ENCODE data around the gene SERPINA4. TPM values are rescaled to one million over a fixed set of nuclear protein-coding genes. Genes with fewer than 3 reads are reported as not detected.

The SERPINA4 gene
- total RNA-seq, 1 experiment from 2014 or later: 0.17 TPM

DNA sequence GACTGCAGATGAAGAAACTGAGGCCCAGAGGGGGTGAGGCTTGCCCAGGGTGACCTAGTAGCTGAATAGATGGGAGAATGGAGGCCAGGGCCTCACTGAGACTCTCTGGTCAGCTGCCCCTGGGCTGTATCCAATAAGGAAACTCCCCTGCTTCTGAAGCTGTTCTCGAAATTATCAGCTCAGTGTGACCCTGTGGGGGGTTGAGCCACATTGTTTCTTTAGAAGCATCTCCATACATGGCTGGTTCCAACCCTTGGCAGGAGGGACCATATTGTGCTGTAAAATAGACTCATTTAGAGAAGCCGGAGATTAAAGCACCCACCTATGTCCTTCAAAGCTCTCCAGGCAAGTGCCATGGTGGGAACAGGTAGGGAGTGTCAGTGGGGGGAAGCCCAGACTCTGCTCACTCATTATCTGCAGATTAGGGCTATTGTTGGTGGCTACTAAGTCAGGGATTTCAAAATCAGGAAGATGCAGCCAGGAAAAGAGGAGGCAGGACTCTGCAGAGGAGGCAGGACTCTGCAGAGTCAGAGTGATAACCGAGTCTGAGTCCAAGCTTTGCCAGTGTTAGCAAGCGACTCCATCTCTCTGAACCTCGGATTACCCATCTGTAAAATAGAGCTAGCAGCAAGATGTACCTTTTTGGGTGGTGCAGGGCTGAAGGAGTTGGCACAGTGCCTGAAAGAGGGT, 23.5 kb downstream of the SERPINA4 start:
- H3K79me2 ChIP-seq (ENCODE audit: insufficient read depth, low read length): no peaks in the 10 kb centered on the region
- no peak overlapping the region for H3K27ac ChIP-seq (ENCODE audit: low read depth, low read length)
- H3K4me3 ChIP-seq (replicated peaks in 1 of 2; ENCODE audit: low read depth in 1 of 2, low read length in 2 of 2): no peak overlapping the region
- H3K4me2 ChIP-seq (ENCODE audit: low read length): no peak overlapping the region
- H3K9me3 ChIP-seq (ENCODE audit: control insufficient read depth in 1 of 2, insufficient read depth in 1 of 2, low read depth in 1 of 2, low read length in 2 of 2): no peaks in the 10 kb centered on the region
- no peaks in the 10 kb centered on the region for H3K27me3 ChIP-seq (ENCODE audit: insufficient read depth, low read length)
- no peak for TF ChIP-seq ZFX (IDR thresholded peaks at IDR 0.05)
- TF ChIP-seq ZNF274 (IDR thresholded peaks at IDR 0.05; ENCODE audit: low read depth, low read length): no peak
- no peak for TF ChIP-seq SP1 (IDR thresholded peaks at IDR 0.05; ENCODE audit: low read depth)
- TF ChIP-seq ELF1 (IDR thresholded peaks at IDR 0.05; ENCODE audit: borderline replicate concordance, low read depth): no peak
- H2AFZ ChIP-seq (ENCODE audit: low read depth, low read length, poor library complexity, severe bottlenecking): no peak overlapping the region
- no peak for ATAC-seq
- POLR2A ChIA-PET: interaction anchor here (2.3 kb wide), 1 partner anchor 15 kb away, joined by 5 read pairs; no protein-coding TSS in a partner anchor
- peaks cover 0 to 11% of the 10 kb centered on the region in 2 experiments; a peak in 3 of 4 replicates for H3K4me1 ChIP-seq (ENCODE audit: control insufficient read depth in 1 of 2, insufficient read depth in 2 of 2, low read length in 2 of 2)
- H3K9me2 ChIP-seq (ENCODE audit: insufficient read depth): no peaks in the 10 kb centered on the region
- CTCF ChIA-PET: no interaction called here
- intact Hi-C loops (cut with micrococcal nuclease): no loop called here
- H4K20me1 ChIP-seq (ENCODE audit: insufficient read depth): no peaks in the 10 kb centered on the region
- RAD21 ChIA-PET (ENCODE audit: low non-redundant PET in 1 of 2, low total read pairs in 2 of 2, uncharacterized antibody in 2 of 2, unreplicated experiment in 2 of 2): no interaction called here
- no peak for DNase-seq (ENCODE audit: low read depth, low spot score)
- no peak overlapping the region for H3K9ac ChIP-seq (ENCODE audit: low read length)
- H3K36me3 ChIP-seq (ENCODE audit: control insufficient read depth in 1 of 2, insufficient read depth in 2 of 2, low read length in 2 of 2): no peaks in the 10 kb centered on the region
- no TSS peak for BruUV-seq (replicated peaks)

DNA sequence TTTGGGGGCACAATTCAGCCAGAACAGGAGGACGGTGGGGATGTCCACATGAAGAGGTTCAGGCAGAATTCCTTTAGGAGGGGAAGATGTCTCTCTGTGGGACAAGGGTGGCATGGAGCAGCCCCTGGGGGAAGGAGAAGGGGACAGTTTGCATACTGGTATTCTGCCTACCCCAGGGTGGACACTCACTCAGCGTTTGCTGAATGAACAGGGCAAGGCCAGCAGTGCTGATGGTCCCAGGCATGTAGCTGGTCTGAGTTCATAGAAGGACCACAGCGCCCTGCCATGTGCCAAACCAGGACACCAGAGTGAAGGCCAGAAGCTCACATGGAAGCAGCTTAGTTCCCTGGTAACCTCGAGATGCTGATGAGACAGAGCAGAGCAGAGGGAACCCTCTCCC, 25.4 kb downstream of the SERPINA4 start:
- H3K27me3 ChIP-seq (ENCODE audit: insufficient read depth, low read length): no peaks in the 10 kb centered on the region
- no peaks in the 10 kb centered on the region for H3K9me3 ChIP-seq (ENCODE audit: control insufficient read depth in 1 of 2, insufficient read depth in 1 of 2, low read depth in 1 of 2, low read length in 2 of 2)
- intact Hi-C loops (cut with micrococcal nuclease): no loop called here
- TF ChIP-seq MAX (IDR thresholded peaks at IDR 0.05) (no peak), CTCF (IDR thresholded peaks at IDR 0.05 in 2 of 3, conservative IDR thresholded peaks at IDR 0.05 in 1 of 3; ENCODE audit: borderline replicate concordance in 1 of 3, insufficient read depth in 1 of 3, low read depth in 2 of 3, low read length in 2 of 3) (no peak), CBX3 (IDR thresholded peaks at IDR 0.05; ENCODE audit: low read depth) (no peak), EZH2phosphoT487 (IDR thresholded peaks at IDR 0.05; ENCODE audit: borderline replicate concordance) (no peak), SRF (IDR thresholded peaks at IDR 0.05; ENCODE audit: low read depth) (no peak), ZFX (IDR thresholded peaks at IDR 0.05) (no peak), EGR1 (IDR thresholded peaks at IDR 0.05; ENCODE audit: low read depth) (no peak), ELF1 (IDR thresholded peaks at IDR 0.05; ENCODE audit: borderline replicate concordance, low read depth) (no peak), SP1 (IDR thresholded peaks at IDR 0.05; ENCODE audit: low read depth) (no peak)
- TF ChIP-seq, protein P1, sequence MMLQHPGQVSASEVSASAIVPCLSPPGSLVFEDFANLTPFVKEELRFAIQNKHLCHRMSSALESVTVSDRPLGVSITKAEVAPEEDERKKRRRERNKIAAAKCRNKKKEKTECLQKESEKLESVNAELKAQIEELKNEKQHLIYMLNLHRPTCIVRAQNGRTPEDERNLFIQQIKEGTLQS (IDR thresholded peaks at IDR 0.05): no peak
- TF ChIP-seq, protein P2, sequence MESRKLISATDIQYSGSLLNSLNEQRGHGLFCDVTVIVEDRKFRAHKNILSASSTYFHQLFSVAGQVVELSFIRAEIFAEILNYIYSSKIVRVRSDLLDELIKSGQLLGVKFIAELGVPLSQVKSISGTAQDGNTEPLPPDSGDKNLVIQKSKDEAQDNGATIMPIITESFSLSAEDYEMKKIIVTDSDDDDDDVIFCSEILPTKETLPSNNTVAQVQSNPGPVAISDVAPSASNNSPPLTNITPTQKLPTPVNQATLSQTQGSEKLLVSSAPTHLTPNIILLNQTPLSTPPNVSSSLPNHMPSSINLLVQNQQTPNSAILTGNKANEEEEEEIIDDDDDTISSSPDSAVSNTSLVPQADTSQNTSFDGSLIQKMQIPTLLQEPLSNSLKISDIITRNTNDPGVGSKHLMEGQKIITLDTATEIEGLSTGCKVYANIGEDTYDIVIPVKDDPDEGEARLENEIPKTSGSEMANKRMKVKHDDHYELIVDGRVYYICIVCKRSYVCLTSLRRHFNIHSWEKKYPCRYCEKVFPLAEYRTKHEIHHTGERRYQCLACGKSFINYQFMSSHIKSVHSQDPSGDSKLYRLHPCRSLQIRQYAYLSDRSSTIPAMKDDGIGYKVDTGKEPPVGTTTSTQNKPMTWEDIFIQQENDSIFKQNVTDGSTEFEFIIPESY (IDR thresholded peaks at IDR 0.05; ENCODE audit: extremely low read depth, insufficient replicate concordance, low read length): no peak
- no peak overlapping the region for H3K9ac ChIP-seq (ENCODE audit: low read length)
- H3K4me2 ChIP-seq (ENCODE audit: low read length): no peak overlapping the region
- no peak overlapping the region for H3K4me3 ChIP-seq (replicated peaks in 1 of 2; ENCODE audit: low read depth in 1 of 2, low read length in 2 of 2)
- RAD21 ChIA-PET (ENCODE audit: low non-redundant PET in 1 of 2, low total read pairs in 2 of 2, uncharacterized antibody in 2 of 2, unreplicated experiment in 2 of 2): no interaction called here
- ATAC-seq (no peak), DNase-seq (ENCODE audit: low read depth, low spot score) (no peak)
- H4K20me1 ChIP-seq (ENCODE audit: insufficient read depth): no peaks in the 10 kb centered on the region
- H3K36me3 ChIP-seq (ENCODE audit: control insufficient read depth in 1 of 2, insufficient read depth in 2 of 2, low read length in 2 of 2): no peaks in the 10 kb centered on the region
- BruUV-seq (replicated peaks): no TSS peak
- no peak overlapping the region for H3K27ac ChIP-seq (ENCODE audit: low read depth, low read length)
- POLR2A ChIA-PET: no interaction called here
- CTCF ChIA-PET: no interaction called here
- no peaks in the 10 kb centered on the region for H3K79me2 ChIP-seq (ENCODE audit: insufficient read depth, low read length)
- H3K4me1 ChIP-seq (ENCODE audit: control insufficient read depth in 1 of 2, insufficient read depth in 2 of 2, low read length in 2 of 2): peaks cover 0 to under 1% of the 10 kb centered on the region in 2 experiments; a peak in 2 of 4 replicates
- H3K9me2 ChIP-seq (ENCODE audit: insufficient read depth): no peaks in the 10 kb centered on the region
- no peak overlapping the region for H2AFZ ChIP-seq (ENCODE audit: low read depth, low read length, poor library complexity, severe bottlenecking)

Measured in HCT116 (cell line).